Transverse colon (tissue), 4 donors: ENCODE data around the gene LRRIQ4.

Experiments
- POLR2A ChIP-seq: fragments of 450-650 bp; IDR thresholded peaks from one replicate; pipeline ENCODE4 v1.6.1; 2016; ENCODE audit warnings: antibody characterized with exemption, mild to moderate bottlenecking, moderate library complexity
- POLR2AphosphoS5 ChIP-seq, 3 donors: sonication (generic); formaldehyde crosslinking; IDR thresholded peaks; one replicate each; pipeline ENCODE4 v1.6.1; 2016; ENCODE audit warnings: antibody characterized with exemption in 3 of 3
- TF ChIP-seq, protein P1 (sequence below), 5 experiments: fragments of 200-600 bp in 3 of 5; fragments of 450-650 bp in 2 of 5; sonication (generic) in 3 of 5; IDR thresholded peaks; 1 replicate in 2 of 5; 2 replicates in 3 of 5; pipeline ENCODE4 v1.5.1; 2016 to 2017; ENCODE audit warnings: antibody characterized with exemption in 5 of 5, inconsistent platforms in 3 of 5, mild to moderate bottlenecking in 2 of 5, moderate library complexity in 1 of 5

DNA sequence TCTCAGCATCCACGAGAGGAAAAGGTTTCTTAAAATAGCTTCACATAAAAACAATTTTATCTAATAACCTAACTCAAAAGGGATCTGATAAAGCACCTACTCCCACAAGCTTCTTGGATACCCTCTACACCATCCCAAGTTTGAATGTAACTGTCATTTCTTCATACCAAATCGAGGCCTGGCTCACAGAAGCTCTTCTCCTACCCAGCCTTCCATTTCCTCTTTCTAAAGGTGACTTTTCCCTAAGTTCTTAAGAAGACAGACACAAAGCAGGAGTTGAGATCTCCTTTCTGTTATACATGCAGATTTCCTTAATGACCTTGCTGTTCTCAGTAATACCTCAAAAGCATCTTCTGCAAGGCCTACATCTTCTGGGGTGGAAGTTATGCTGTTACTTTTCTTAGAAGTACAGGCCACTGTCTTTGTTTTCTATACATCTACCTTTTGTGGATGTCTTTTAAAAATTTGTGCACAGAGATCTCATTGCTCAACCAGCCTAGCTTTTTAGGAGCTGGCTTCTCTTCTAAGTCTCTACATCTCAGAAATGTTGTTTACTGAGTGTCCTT is 3.4 kb upstream of the LRRIQ4 start:
- TF ChIP-seq, protein P1, sequence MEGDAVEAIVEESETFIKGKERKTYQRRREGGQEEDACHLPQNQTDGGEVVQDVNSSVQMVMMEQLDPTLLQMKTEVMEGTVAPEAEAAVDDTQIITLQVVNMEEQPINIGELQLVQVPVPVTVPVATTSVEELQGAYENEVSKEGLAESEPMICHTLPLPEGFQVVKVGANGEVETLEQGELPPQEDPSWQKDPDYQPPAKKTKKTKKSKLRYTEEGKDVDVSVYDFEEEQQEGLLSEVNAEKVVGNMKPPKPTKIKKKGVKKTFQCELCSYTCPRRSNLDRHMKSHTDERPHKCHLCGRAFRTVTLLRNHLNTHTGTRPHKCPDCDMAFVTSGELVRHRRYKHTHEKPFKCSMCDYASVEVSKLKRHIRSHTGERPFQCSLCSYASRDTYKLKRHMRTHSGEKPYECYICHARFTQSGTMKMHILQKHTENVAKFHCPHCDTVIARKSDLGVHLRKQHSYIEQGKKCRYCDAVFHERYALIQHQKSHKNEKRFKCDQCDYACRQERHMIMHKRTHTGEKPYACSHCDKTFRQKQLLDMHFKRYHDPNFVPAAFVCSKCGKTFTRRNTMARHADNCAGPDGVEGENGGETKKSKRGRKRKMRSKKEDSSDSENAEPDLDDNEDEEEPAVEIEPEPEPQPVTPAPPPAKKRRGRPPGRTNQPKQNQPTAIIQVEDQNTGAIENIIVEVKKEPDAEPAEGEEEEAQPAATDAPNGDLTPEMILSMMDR (IDR thresholded peaks at IDR 0.05) = no peak
- TF ChIP-seq POLR2A (no peak), POLR2AphosphoS5 (IDR thresholded peaks at IDR 0.05) (no peak)
